ENCODE results near the gene CENPB. TPM values are rescaled to one million over a fixed set of nuclear protein-coding genes. Genes with fewer than 3 reads are reported as not detected.
"Not testable (repeated sequence)": the region's sequence is repeated elsewhere in the genome, so short reads cannot be mapped to it uniquely, and the experiment has no call there.

CENPB gene
- 181 TPM for polyA plus RNA-seq (2012; ENCODE audit: insufficient read depth, insufficient read length, low read depth)

GRCh38 chr20:3786665-3787323 lies at the start of gene CENPB:
CENPB (minus strand) TSS chr20:3786740; CDS start chr20:3786483, 257 bp downstream.
- peak; percentile 53 for TF ChIP-seq CTCF (IDR thresholded peaks at IDR 0.05; ENCODE audit: low read depth, low read length)
- Histone ChIP-seq H3K27me3 (no peaks in the 10 kb centered on the region), H3K4me3 (ENCODE audit: low read depth, low read length) (peak within 1 kb of the TSS; percentile 84), H3K9me3 (no peaks in the 10 kb centered on the region), H3K36me3 (peaks cover 9% of the 10 kb centered on the region), H3K4me1 (peaks cover 8% of the 10 kb centered on the region)
- peak; percentile 93 for DNase-seq

GRCh38 chr20:3836132-3836531 lies 49.6 kb upstream of the CENPB start:
- H3K4me1 ChIP-seq, result no peaks in the 10 kb centered on the region
- no peak for TF ChIP-seq CTCF (IDR thresholded peaks at IDR 0.05; ENCODE audit: low read depth, low read length)
- no peaks in the 10 kb centered on the region for H3K36me3 ChIP-seq
- H3K27me3 ChIP-seq, result no peaks in the 10 kb centered on the region
- no peak for DNase-seq
- no peaks in the 10 kb centered on the region for H3K9me3 ChIP-seq
- no peak overlapping the region for H3K4me3 ChIP-seq (ENCODE audit: low read depth, low read length)

- DNase-seq; H3K27me3 ChIP-seq; H3K9me3 ChIP-seq; H3K36me3 ChIP-seq; H3K4me3 ChIP-seq (ENCODE audit: low read depth, low read length); H3K4me1 ChIP-seq: not testable (repeated sequence)
Measured at GRCh38 chr20:3829891-3830290, 43.4 kb upstream of the CENPB start.

- no peak overlapping the region for H3K4me3 ChIP-seq (ENCODE audit: low read depth, low read length)
- peaks cover 7% of the 10 kb centered on the region for H3K4me1 ChIP-seq
- TF ChIP-seq CTCF (IDR thresholded peaks at IDR 0.05; ENCODE audit: low read depth, low read length), result no peak
- no peaks in the 10 kb centered on the region for H3K27me3 ChIP-seq
- DNase-seq, result no peak
- no peaks in the 10 kb centered on the region for H3K9me3 ChIP-seq
- H3K36me3 ChIP-seq, result peaks cover 5% of the 10 kb centered on the region
Measured at GRCh38 chr20:3828798-3829197, 42.3 kb upstream of the CENPB start.

- H3K27me3 ChIP-seq, result no peaks in the 10 kb centered on the region
- DNase-seq, result no peak
- H3K36me3 ChIP-seq, result peaks cover 8% of the 10 kb centered on the region
- H3K4me3 ChIP-seq (ENCODE audit: low read depth, low read length), result no peak overlapping the region
- H3K4me1 ChIP-seq, result peaks cover 7% of the 10 kb centered on the region
- no peaks in the 10 kb centered on the region for H3K9me3 ChIP-seq
- TF ChIP-seq CTCF (IDR thresholded peaks at IDR 0.05; ENCODE audit: low read depth, low read length), result no peak
Measured at GRCh38 chr20:3826420-3826819, 39.9 kb upstream of the CENPB start.

GRCh38 chr20:3825526-3825925 lies 39.0 kb upstream of the CENPB start:
- Histone ChIP-seq H3K9me3 (no peaks in the 10 kb centered on the region), H3K27me3 (no peaks in the 10 kb centered on the region), H3K4me3 (ENCODE audit: low read depth, low read length) (no peak overlapping the region), H3K4me1 (peaks cover 7% of the 10 kb centered on the region), H3K36me3 (peaks cover 8% of the 10 kb centered on the region)
- DNase-seq, result no peak
- peak; percentile 9; the same call in 1 of the 2 replicates for TF ChIP-seq CTCF (IDR thresholded peaks at IDR 0.05; ENCODE audit: low read depth, low read length)

All from BE2C (cell line).